Keratinocyte (primary cell): ENCODE measurements around the gene GRAMD2B.

Source experiments
- EZH2 ChIP-seq: IDR thresholded peaks from one replicate; pipeline ENCODE4 v1.6.1; 2012; ENCODE audit warnings: inconsistent platforms, mild to moderate bottlenecking, low read length, moderate library complexity
- TF ChIP-seq, protein P1 (sequence below), 3 experiments: IDR thresholded peaks in 1 of 3; conservative IDR thresholded peaks in 1 of 3; optimal IDR thresholded peaks in 1 of 3; 2 replicates in 2 of 3; 3 replicates in 1 of 3; pipeline versions ENCODE3 to v1.5.1; 2011; ENCODE audit warnings: low read length in 3 of 3, mild to moderate bottlenecking in 3 of 3, moderate library complexity in 2 of 3, control low read depth in 1 of 3, inconsistent platforms in 1 of 3; ENCODE audit not compliant: insufficient read depth in 2 of 3; ENCODE audit errors: extremely low read depth in 1 of 3

DNA sequence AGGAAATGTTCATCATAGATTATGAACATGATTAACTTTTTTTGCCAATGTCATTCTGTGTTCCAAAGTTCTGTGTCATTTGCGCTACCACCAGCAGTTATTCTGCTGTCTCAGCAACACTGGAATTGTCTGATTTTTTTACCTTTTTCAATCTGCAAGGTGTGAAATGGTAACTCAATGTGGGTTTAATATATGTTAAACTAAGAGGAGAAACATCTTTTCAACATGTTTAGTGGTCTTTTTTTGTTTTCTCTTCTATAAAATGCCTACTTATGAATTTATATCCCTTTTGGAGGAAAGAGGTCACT lies 49.1 kb upstream of the GRAMD2B start:
- TF ChIP-seq, protein P1, sequence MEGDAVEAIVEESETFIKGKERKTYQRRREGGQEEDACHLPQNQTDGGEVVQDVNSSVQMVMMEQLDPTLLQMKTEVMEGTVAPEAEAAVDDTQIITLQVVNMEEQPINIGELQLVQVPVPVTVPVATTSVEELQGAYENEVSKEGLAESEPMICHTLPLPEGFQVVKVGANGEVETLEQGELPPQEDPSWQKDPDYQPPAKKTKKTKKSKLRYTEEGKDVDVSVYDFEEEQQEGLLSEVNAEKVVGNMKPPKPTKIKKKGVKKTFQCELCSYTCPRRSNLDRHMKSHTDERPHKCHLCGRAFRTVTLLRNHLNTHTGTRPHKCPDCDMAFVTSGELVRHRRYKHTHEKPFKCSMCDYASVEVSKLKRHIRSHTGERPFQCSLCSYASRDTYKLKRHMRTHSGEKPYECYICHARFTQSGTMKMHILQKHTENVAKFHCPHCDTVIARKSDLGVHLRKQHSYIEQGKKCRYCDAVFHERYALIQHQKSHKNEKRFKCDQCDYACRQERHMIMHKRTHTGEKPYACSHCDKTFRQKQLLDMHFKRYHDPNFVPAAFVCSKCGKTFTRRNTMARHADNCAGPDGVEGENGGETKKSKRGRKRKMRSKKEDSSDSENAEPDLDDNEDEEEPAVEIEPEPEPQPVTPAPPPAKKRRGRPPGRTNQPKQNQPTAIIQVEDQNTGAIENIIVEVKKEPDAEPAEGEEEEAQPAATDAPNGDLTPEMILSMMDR (optimal IDR thresholded peaks at IDR 0.05 in 1 of 3, IDR thresholded peaks at IDR 0.05 in 1 of 3, conservative IDR thresholded peaks at IDR 0.05 in 1 of 3; ENCODE audit: extremely low read depth in 1 of 3, insufficient read depth in 2 of 3, low read length in 3 of 3), result no peak
- TF ChIP-seq EZH2, result no peak
